Fibroblast of mammary gland (primary cell): ENCODE data around the gene MBD2.

Experiments used
- DNase-seq: peaks from one replicate; pipeline ENCODE4 v3.0.0-alpha.2; 2010; ENCODE audit warnings: low read depth
- H3K4me3 ChIP-seq: 2 replicates; pipeline ENCODE4 v1.5.1; 2011; ENCODE audit warnings: low read depth, mild to moderate bottlenecking, low read length, moderate library complexity; ENCODE audit not compliant: control insufficient read depth
- TF ChIP-seq, protein P1 (sequence below): conservative IDR thresholded peaks from 2 replicates; pipeline ENCODE4 v1.5.1; 2011; ENCODE audit warnings: low read depth, low read length, inconsistent platforms; ENCODE audit not compliant: control insufficient read depth, insufficient read depth

The MBD2 gene

DNA sequence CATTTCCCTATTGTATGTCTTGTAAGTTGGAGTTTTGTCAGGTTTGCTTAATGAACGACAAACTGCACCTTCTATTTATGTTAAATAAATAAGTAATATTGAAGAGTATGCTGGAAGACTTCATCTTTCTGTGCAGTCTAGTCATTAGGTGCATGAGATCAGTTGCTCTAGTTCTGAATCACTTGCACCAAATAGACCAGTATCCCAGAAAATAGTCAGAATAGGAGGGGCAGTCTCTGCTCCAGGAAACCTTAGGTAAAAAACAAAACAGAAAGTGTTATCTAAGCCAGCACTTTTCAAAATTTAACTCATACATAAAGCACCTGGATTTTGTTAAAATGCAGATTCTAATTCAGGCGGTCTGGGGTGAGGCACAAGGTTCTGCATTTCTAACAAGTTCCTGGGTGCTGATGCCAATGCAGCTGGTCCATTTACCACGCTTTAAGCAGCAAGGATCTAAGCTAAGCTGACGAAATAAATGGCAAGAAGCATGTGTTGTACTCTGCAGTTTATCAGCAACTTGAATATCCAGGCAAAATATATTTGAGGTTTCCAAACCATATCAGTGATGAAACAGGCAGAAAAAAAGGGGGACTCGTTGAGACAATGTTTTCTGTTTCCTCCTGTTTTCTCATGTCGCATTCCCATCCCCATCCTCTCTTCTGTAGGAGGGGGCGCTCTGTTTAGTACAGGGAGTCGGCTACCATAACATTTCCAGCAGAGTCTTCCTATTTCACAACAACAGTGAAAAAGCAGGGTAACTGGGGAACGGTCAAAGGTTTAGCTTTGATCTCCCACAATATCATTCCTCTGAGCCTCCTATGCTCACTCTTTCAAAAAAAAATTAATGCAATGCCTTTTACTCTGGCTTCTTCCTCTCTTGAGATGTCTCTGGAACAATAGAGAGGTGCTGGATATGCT is 106.4 kb downstream of the MBD2 start:
- no peak for DNase-seq
- TF ChIP-seq, protein P1, sequence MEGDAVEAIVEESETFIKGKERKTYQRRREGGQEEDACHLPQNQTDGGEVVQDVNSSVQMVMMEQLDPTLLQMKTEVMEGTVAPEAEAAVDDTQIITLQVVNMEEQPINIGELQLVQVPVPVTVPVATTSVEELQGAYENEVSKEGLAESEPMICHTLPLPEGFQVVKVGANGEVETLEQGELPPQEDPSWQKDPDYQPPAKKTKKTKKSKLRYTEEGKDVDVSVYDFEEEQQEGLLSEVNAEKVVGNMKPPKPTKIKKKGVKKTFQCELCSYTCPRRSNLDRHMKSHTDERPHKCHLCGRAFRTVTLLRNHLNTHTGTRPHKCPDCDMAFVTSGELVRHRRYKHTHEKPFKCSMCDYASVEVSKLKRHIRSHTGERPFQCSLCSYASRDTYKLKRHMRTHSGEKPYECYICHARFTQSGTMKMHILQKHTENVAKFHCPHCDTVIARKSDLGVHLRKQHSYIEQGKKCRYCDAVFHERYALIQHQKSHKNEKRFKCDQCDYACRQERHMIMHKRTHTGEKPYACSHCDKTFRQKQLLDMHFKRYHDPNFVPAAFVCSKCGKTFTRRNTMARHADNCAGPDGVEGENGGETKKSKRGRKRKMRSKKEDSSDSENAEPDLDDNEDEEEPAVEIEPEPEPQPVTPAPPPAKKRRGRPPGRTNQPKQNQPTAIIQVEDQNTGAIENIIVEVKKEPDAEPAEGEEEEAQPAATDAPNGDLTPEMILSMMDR = no peak

DNA sequence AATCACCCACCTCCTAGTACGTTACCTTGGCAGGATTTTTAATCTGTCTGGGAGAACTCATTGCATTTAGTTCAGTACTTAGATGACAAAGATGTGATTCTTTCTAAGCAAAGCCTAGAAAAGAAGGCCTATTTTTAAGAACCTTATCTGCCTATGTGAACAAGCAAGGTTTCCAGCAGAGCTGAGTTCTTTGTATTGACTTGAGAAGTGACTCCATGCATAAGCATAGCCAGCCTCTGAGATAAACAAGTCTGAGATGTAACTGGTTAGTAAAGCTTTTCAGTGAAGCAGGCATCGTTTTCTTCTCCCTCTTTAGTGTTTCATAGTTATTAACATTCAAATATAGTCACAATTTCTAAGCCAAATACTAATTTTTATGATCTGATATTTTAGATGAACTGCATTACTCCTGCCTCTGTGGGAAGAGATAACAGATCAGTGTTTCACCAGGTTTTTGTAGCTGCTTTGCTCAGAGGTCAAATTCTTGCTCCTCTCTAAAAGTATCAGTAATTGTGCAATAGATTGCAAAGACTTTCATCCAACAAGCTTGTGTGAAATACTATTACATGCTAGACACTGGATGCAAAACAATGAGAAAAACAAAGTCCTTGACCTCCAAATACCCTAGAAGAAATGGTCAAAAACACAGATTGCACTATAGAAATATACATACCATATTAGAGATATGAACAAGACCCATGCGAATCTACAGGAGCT is 107.8 kb downstream of the MBD2 start:
- TF ChIP-seq, protein P1 = no peak
- no peak for DNase-seq

More for the DNA sequence above, 106.4 kb downstream of the MBD2 start:
- no peak overlapping the region for H3K4me3 ChIP-seq

DNA sequence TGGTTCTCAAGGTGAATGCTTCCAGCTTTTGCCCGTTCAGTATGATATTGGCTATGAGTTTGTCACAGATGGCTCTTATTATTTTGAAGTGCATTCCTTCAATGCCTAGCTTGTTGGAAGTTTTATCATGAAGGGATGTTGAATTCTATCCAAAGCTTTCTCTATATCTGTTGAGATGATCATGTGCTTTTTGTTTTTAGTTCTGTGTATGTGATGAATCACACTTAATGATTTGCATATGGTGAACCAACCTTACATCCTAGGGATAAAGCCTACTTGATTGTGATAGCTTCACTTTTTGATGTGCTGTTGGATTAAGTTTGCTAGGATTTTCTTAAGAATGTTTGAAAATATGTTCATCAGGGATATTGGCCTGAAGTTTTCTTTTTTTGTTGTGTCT is 112.1 kb downstream of the MBD2 start:
- TF ChIP-seq, protein P1 = no peak
- H3K4me3 ChIP-seq = no peak overlapping the region
- peak; percentile 82 for DNase-seq

More for the DNA sequence above, 107.8 kb downstream of the MBD2 start:
- no peak overlapping the region for H3K4me3 ChIP-seq

DNA sequence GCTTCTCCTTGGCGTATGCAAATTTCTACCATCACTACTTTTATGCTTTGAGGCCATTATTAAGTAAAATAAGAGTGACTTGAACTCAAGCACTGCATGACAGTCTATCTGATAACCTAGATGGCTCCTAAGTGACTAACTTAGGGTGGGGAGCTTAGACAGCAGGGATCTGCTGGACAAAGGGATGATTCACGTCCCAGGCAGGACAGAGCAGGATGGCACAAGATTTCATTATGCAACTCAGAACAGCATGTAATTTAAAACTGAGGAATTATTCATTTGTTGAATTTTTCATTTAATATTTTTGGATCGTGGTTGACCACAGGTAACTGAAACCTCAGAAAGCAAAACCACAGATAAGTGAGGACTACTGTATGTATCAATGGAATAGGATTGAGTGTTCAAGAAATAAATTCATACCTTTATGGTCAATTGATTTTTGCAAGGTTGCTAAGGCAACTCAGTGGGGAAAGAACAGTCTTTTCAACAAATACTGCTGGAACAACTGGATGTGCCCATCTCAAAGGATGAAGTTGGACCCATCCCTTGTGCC is 115.3 kb downstream of the MBD2 start:
- no peak overlapping the region for H3K4me3 ChIP-seq
- TF ChIP-seq, protein P1 = no peak
- DNase-seq = peak; percentile 48

DNA sequence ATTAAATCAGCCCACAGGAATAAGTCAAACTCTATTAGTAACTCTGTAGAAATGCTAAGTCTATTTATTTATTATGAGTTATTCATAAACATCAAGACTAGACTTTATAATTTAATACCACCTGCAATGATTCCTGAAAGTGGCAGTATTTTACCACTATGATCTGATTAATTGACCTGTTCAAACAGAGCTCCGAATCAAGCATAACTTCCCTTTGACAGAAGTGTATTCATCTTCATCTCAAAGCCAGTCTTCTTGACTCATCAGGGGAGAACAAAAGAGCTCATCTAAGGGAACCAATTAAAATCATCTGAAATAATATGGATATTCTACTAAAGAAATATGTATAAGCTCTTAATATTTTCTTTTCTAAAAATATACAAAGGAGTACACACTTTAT is 122.3 kb downstream of the MBD2 start:
- no peak for DNase-seq
- TF ChIP-seq, protein P1 = no peak
- H3K4me3 ChIP-seq = no peak overlapping the region
